GM23338 (cell line): ENCODE measurements around the gene PNPLA3. TPM values are rescaled to one million over a fixed set of nuclear protein-coding genes. Genes with fewer than 3 reads are reported as not detected.

Experiments
- ATAC-seq: fragments of 200-7000 bp; cut with Tn5 transposase; 3 replicates; pipeline ENCODE4 v1.9.1; 2020
- DNase-seq: peaks from one replicate; pipeline ENCODE4 v3.0.0-alpha.2; 2015; ENCODE audit warnings: low spot score
- H2AFZ ChIP-seq: fragments of 200-600 bp; sonication (generic); 2 replicates; pipeline ENCODE4 v1.8.0; 2016; ENCODE audit warnings: antibody characterized with exemption, mild to moderate bottlenecking, moderate library complexity
- H3F3A ChIP-seq: fragments of 200-600 bp; sonication (generic); replicated peaks from 2 replicates; pipeline ENCODE4 v1.8.0; 2017; ENCODE audit warnings: antibody characterized with exemption, mixed run types, low read depth
- H3K27ac ChIP-seq: fragments of 200-600 bp; sonication (generic); 2 replicates; pipeline ENCODE4 v1.6.1; 2016; ENCODE audit warnings: low read depth
- H3K27me3 ChIP-seq: fragments of 200-600 bp; sonication (generic); 2 replicates; pipeline ENCODE4 v1.8.0; 2016; ENCODE audit warnings: mild to moderate bottlenecking, mixed run types, moderate library complexity; ENCODE audit not compliant: insufficient read depth
- H3K36me3 ChIP-seq: fragments of 200-600 bp; sonication (generic); 2 replicates; pipeline ENCODE4 v1.8.0; 2016; ENCODE audit warnings: mild to moderate bottlenecking; ENCODE audit not compliant: insufficient read depth
- H3K4me1 ChIP-seq: fragments of 200-600 bp; sonication (generic); 2 replicates; pipeline ENCODE4 v1.8.0; 2016; ENCODE audit warnings: mild to moderate bottlenecking, moderate library complexity; ENCODE audit not compliant: insufficient read depth
- H3K4me2 ChIP-seq: fragments of 200-600 bp; sonication (generic); 2 replicates; pipeline ENCODE4 v1.7.1; 2017; ENCODE audit warnings: mixed run types
- H3K4me3 ChIP-seq: fragments of 200-600 bp; sonication (generic); 2 replicates; pipeline ENCODE4 v1.6.1; 2016; ENCODE audit warnings: mixed run types
- H3K79me2 ChIP-seq: fragments of 200-600 bp; sonication (generic); replicated peaks from 2 replicates; pipeline ENCODE4 v1.8.0; 2017; ENCODE audit warnings: mild to moderate bottlenecking; ENCODE audit not compliant: insufficient read depth
- H3K9me2 ChIP-seq: fragments of 200-600 bp; sonication (generic); 2 replicates; pipeline ENCODE4 v1.8.0; 2017; ENCODE audit not compliant: insufficient read depth
- H4K20me1 ChIP-seq: fragments of 200-600 bp; sonication (generic); replicated peaks from 2 replicates; pipeline ENCODE4 v1.8.0; 2017; ENCODE audit warnings: mild to moderate bottlenecking; ENCODE audit not compliant: insufficient read depth
- H3K27ac Mint-ChIP-seq: 2 replicates; pipeline ENCODE4 v1.8.0; 2020; ENCODE audit warnings: inconsistent platforms, mild to moderate bottlenecking, moderate library complexity, mixed read lengths
- H3K27me3 Mint-ChIP-seq: 3 replicates; pipeline ENCODE4 v1.8.0; 2022; ENCODE audit warnings: low read depth, mild to moderate bottlenecking, moderate library complexity, mixed read lengths, inconsistent platforms; ENCODE audit not compliant: insufficient read depth, poor library complexity
- H3K36me3 Mint-ChIP-seq: 3 replicates; pipeline ENCODE4 v1.8.0; 2021; ENCODE audit warnings: low read depth, mild to moderate bottlenecking, inconsistent platforms, moderate library complexity, mixed read lengths
- H3K4me1 Mint-ChIP-seq: 3 replicates; pipeline ENCODE4 v1.8.0; 2020; ENCODE audit warnings: mild to moderate bottlenecking, inconsistent platforms, mixed read lengths
- H3K4me3 Mint-ChIP-seq: 3 replicates; pipeline ENCODE4 v1.8.0; 2021; ENCODE audit warnings: moderate library complexity, mild to moderate bottlenecking, inconsistent platforms, mixed read lengths
- H3K9me3 Mint-ChIP-seq: 3 replicates; pipeline ENCODE4 v1.8.0; 2020; ENCODE audit warnings: moderate library complexity, mild to moderate bottlenecking, inconsistent platforms, mixed read lengths
- EZH2 ChIP-seq: fragments of 200-600 bp; sonication (generic); IDR thresholded peaks from one replicate; pipeline ENCODE4 v1.8.0; 2017; ENCODE audit warnings: antibody characterized with exemption, mild to moderate bottlenecking, low read depth; ENCODE audit not compliant: unreplicated experiment
- EZH2phosphoT487 ChIP-seq: fragments of 200-600 bp; sonication (generic); IDR thresholded peaks from one replicate; pipeline ENCODE4 v1.8.1; 2018; ENCODE audit warnings: antibody characterized with exemption; ENCODE audit not compliant: unreplicated experiment
- JUNB ChIP-seq: IDR thresholded peaks from one replicate; pipeline ENCODE4 v1.6.1; 2016; ENCODE audit warnings: antibody characterized with exemption; ENCODE audit not compliant: unreplicated experiment
- NANOG ChIP-seq: IDR thresholded peaks from 2 replicates; pipeline ENCODE4 v1.6.1; 2016; ENCODE audit warnings: antibody characterized with exemption, borderline replicate concordance
- POLR2AphosphoS5 ChIP-seq: IDR thresholded peaks from 2 replicates; pipeline ENCODE4 v1.6.1; 2016; ENCODE audit warnings: antibody characterized with exemption, low read depth
- ZNF114 ChIP-seq: fragments of 250-450 bp; sonication (Bioruptor Pico); IDR thresholded peaks from 2 replicates; pipeline ENCODE4 v1.5.0; 2020; ENCODE audit warnings: mild to moderate bottlenecking, moderate library complexity
- polyA plus RNA-seq: library from polyadenylated mRNA; unstranded; fragments of >200 nt; fragmentation: Nextera tagmentation; extraction: Ambion mirVana; gene quantifications from 2 replicates; pipeline ENCODE4 v1.2.1, GENCODE V29; 2016
- total RNA-seq: library from RNA; depleted of rRNA; stranded (reverse); fragments of >200 nt; shearing (Covaris generic); gene quantifications from 2 replicates; pipeline ENCODE4 v1.2.3, GENCODE V29; 2014
- TF ChIP-seq, protein P1 (sequence below): IDR thresholded peaks from one replicate; pipeline ENCODE4 v1.6.1; 2018; ENCODE audit warnings: antibody characterized with exemption; ENCODE audit not compliant: unreplicated experiment
- TF ChIP-seq, protein P2 (sequence below): fragments of 250-450 bp; sonication (Bioruptor Pico); IDR thresholded peaks from 2 replicates; pipeline ENCODE4 v1.5.0; 2020; ENCODE audit warnings: mild to moderate bottlenecking, moderate library complexity

Gene PNPLA3
- total and polyA plus RNA-seq, 2 experiments from 2014 or later, result 17.7 to 23.4 TPM

DNA sequence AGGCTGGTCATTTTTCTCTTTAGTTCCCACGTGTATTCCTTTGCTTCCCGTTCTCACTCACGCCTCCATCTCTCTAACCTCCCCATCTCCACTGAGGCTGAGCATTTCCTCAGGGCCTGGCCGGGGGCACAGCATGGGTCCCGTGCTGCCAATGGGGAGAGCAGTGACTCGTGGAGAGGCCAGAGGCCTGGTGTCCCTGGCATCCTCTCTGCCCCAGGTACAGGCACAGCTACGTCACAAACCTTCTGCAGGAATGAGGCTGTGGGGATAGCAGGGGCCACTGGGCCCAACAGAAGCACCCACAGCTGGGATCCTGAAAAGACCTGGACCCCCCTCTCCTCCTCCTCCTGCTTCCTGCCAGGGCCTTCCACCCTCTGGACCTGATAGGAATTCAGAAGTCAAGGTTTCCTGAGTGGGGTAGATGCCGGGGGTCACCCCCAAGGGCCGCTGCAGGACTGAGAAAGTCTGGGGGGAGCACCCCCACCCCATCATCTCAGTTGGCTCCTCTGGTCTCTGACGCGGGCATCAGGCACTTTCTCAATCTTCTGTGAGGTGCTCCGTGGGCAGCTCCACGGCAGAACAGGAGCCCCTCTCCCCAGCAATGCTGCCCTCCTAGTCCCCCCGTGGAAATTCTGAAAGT lies 43.6 kb upstream of the PNPLA3 start:
- Histone ChIP-seq H3K36me3 (no peaks in the 10 kb centered on the region), H3K27ac (no peak overlapping the region), H3K4me2 (no peak overlapping the region), H3K27me3 (no peaks in the 10 kb centered on the region), H3K79me2 (no peaks in the 10 kb centered on the region), H3F3A (no peaks in the 10 kb centered on the region), H3K4me1 (no peaks in the 10 kb centered on the region), H4K20me1 (no peaks in the 10 kb centered on the region), H2AFZ (no peak overlapping the region), H3K4me3 (no peak overlapping the region), H3K9me2 (no peaks in the 10 kb centered on the region)
- no peak overlapping the region for H3K27ac Mint-ChIP-seq
- peaks cover 3% of the 10 kb centered on the region for H3K27me3 Mint-ChIP-seq
- ATAC-seq, result no peak
- peaks cover 6% of the 10 kb centered on the region; the same call in 2 of the 3 replicates for H3K9me3 Mint-ChIP-seq
- H3K4me3 Mint-ChIP-seq, result no peak overlapping the region
- H3K4me1 Mint-ChIP-seq, result no peaks in the 10 kb centered on the region
- no peak for DNase-seq
- H3K36me3 Mint-ChIP-seq, result peaks cover 13% of the 10 kb centered on the region
- TF ChIP-seq ZNF114 (no peak), EZH2phosphoT487 (no peak), NANOG (no peak), JUNB (no peak)
- TF ChIP-seq, protein P1, sequence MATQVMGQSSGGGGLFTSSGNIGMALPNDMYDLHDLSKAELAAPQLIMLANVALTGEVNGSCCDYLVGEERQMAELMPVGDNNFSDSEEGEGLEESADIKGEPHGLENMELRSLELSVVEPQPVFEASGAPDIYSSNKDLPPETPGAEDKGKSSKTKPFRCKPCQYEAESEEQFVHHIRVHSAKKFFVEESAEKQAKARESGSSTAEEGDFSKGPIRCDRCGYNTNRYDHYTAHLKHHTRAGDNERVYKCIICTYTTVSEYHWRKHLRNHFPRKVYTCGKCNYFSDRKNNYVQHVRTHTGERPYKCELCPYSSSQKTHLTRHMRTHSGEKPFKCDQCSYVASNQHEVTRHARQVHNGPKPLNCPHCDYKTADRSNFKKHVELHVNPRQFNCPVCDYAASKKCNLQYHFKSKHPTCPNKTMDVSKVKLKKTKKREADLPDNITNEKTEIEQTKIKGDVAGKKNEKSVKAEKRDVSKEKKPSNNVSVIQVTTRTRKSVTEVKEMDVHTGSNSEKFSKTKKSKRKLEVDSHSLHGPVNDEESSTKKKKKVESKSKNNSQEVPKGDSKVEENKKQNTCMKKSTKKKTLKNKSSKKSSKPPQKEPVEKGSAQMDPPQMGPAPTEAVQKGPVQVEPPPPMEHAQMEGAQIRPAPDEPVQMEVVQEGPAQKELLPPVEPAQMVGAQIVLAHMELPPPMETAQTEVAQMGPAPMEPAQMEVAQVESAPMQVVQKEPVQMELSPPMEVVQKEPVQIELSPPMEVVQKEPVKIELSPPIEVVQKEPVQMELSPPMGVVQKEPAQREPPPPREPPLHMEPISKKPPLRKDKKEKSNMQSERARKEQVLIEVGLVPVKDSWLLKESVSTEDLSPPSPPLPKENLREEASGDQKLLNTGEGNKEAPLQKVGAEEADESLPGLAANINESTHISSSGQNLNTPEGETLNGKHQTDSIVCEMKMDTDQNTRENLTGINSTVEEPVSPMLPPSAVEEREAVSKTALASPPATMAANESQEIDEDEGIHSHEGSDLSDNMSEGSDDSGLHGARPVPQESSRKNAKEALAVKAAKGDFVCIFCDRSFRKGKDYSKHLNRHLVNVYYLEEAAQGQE, result no peak

DNA sequence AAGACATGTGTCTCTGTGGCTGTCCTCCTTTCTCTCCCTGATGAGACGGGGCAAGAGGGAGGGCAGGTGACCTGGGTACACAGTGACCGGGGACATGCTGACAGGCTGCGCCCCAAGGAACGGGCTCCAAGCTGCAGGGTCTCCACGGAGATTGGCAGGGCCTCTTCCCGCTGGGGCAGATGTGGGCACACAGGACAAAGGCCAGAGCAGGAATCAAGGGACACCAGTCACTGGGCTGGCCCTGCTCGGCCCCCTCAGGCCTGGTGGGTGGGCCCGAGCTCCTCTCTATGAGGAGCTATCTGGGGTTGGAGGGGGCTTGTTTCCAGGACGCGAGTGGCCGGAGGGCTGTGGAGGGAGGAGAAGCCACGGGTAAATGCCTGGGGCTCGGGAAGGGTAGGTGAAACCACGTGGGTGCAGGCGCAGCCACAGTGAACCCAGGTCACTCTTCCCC lies 43.0 kb upstream of the PNPLA3 start:
- H3K27ac Mint-ChIP-seq, result no peak overlapping the region
- Histone ChIP-seq H2AFZ (no peak overlapping the region), H3K4me3 (no peak overlapping the region), H3K27me3 (no peaks in the 10 kb centered on the region), H3K9me2 (no peaks in the 10 kb centered on the region), H3K36me3 (no peaks in the 10 kb centered on the region), H3K27ac (no peak overlapping the region), H3F3A (no peaks in the 10 kb centered on the region), H3K4me1 (no peaks in the 10 kb centered on the region), H4K20me1 (no peaks in the 10 kb centered on the region; the same call in 1 of the 2 replicates), H3K4me2 (no peak overlapping the region), H3K79me2 (no peaks in the 10 kb centered on the region)
- ATAC-seq (no peak), DNase-seq (no peak)
- H3K4me3 Mint-ChIP-seq, result no peak overlapping the region
- no peaks in the 10 kb centered on the region for H3K4me1 Mint-ChIP-seq
- 0 out of 3 replicates have a peak, but pooled peaks cover under 1% of the 10 kb centered on the region for H3K9me3 Mint-ChIP-seq
- H3K27me3 Mint-ChIP-seq, result peaks cover 6% of the 10 kb centered on the region
- peaks cover 11% of the 10 kb centered on the region for H3K36me3 Mint-ChIP-seq
- TF ChIP-seq ZNF114 (no peak), EZH2 (no peak), POLR2AphosphoS5 (no peak), EZH2phosphoT487 (no peak), JUNB (no peak)
- TF ChIP-seq, protein P2, sequence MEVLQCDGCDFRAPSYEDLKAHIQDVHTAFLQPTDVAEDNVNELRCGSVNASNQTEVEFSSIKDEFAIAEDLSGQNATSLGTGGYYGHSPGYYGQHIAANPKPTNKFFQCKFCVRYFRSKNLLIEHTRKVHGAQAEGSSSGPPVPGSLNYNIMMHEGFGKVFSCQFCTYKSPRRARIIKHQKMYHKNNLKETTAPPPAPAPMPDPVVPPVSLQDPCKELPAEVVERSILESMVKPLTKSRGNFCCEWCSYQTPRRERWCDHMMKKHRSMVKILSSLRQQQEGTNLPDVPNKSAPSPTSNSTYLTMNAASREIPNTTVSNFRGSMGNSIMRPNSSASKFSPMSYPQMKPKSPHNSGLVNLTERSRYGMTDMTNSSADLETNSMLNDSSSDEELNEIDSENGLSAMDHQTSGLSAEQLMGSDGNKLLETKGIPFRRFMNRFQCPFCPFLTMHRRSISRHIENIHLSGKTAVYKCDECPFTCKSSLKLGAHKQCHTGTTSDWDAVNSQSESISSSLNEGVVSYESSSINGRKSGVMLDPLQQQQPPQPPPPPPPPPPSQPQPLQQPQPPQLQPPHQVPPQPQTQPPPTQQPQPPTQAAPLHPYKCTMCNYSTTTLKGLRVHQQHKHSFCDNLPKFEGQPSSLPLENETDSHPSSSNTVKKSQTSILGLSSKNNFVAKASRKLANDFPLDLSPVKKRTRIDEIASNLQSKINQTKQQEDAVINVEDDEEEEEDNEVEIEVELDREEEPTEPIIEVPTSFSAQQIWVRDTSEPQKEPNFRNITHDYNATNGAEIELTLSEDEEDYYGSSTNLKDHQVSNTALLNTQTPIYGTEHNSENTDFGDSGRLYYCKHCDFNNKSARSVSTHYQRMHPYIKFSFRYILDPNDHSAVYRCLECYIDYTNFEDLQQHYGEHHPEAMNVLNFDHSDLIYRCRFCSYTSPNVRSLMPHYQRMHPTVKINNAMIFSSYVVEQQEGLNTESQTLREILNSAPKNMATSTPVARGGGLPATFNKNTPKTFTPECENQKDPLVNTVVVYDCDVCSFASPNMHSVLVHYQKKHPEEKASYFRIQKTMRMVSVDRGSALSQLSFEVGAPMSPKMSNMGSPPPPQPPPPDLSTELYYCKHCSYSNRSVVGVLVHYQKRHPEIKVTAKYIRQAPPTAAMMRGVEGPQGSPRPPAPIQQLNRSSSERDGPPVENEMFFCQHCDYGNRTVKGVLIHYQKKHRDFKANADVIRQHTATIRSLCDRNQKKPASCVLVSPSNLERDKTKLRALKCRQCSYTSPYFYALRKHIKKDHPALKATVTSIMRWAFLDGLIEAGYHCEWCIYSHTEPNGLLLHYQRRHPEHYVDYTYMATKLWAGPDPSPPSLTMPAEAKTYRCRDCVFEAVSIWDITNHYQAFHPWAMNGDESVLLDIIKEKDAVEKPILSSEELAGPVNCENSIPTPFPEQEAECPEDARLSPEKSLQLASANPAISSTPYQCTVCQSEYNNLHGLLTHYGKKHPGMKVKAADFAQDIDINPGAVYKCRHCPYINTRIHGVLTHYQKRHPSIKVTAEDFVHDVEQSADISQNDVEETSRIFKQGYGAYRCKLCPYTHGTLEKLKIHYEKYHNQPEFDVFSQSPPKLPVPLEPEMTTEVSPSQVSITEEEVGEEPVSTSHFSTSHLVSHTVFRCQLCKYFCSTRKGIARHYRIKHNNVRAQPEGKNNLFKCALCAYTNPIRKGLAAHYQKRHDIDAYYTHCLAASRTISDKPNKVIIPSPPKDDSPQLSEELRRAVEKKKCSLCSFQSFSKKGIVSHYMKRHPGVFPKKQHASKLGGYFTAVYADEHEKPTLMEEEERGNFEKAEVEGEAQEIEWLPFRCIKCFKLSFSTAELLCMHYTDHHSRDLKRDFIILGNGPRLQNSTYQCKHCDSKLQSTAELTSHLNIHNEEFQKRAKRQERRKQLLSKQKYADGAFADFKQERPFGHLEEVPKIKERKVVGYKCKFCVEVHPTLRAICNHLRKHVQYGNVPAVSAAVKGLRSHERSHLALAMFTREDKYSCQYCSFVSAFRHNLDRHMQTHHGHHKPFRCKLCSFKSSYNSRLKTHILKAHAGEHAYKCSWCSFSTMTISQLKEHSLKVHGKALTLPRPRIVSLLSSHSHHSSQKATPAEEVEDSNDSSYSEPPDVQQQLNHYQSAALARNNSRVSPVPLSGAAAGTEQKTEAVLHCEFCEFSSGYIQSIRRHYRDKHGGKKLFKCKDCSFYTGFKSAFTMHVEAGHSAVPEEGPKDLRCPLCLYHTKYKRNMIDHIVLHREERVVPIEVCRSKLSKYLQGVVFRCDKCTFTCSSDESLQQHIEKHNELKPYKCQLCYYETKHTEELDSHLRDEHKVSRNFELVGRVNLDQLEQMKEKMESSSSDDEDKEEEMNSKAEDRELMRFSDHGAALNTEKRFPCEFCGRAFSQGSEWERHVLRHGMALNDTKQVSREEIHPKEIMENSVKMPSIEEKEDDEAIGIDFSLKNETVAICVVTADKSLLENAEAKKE (CRISPR knock-in tag), result no peak
